HepG2 (cell line): ENCODE measurements around the gene SEPTIN2. TPM values are rescaled to one million over a fixed set of nuclear protein-coding genes. Genes with fewer than 3 reads are reported as not detected.

Source experiments
- ATAC-seq: fragments of 200-7000 bp; cut with Tn5 transposase; 3 replicates; pipeline ENCODE4 v1.9.1; 2020; ENCODE audit warnings: mild to moderate bottlenecking, moderate library complexity
- BruUV-seq: library from RNA; stranded (reverse); fragments of 400-500 nt; replicated peaks from 2 replicates; lab custom pipeline; 2021; lab: Mats Ljungman, UMichigan
- CTCF ChIA-PET: fragments of 300-600 bp; formaldehyde crosslinking; extraction: SDS; loops from one replicate; lab custom pipeline; 2021; ENCODE audit warnings: low total read pairs, inconsistent platforms, low intra/inter-chr PET ratio; lab: Yijun Ruan, JAX
- POLR2A ChIA-PET: fragments of 350-600 bp; sonication (Branson Sonifier 250); formaldehyde crosslinking; loops from one replicate; lab custom pipeline; 2020; ENCODE audit warnings: antibody characterized with exemption, inconsistent platforms; lab: Yijun Ruan, JAX
- DNase-seq: peaks from one replicate; pipeline ENCODE4 v3.0.0-alpha.2; 2015; ENCODE audit warnings: low spot score
- FAIRE-seq: peaks from 3 replicates; lab custom pipeline; 2011; peaks lifted over from hg19 to GRCh38; lab: Jason Lieb, UNC
- H2AFZ ChIP-seq: one replicate; pipeline ENCODE4 v1.6.1; 2011; ENCODE audit warnings: low read length, inconsistent platforms
- H3K27ac ChIP-seq: fragments of 300-600 bp; 3 replicates; pipeline ENCODE4 v1.8.0; 2011; ENCODE audit warnings: mixed run types, mild to moderate bottlenecking, mixed read lengths, low read length, inconsistent platforms; ENCODE audit not compliant: insufficient read depth; ENCODE audit errors: extremely low read length
- H3K27me3 ChIP-seq, 2 experiments: fragments of 200-600 bp in 1 of 2; 2 replicates in 1 of 2; 3 replicates in 1 of 2; pipeline versions ENCODE4 v1.6.0 to v1.8.0; 2011; ENCODE audit warnings: low read length in 2 of 2, mild to moderate bottlenecking in 2 of 2, moderate library complexity in 2 of 2, inconsistent platforms in 1 of 2; ENCODE audit not compliant: insufficient read depth in 2 of 2, control insufficient read depth in 1 of 2
- H3K36me3 ChIP-seq, 2 experiments: fragments of 200-600 bp in 1 of 2; replicated peaks in 1 of 2; 2 replicates in 1 of 2; 3 replicates in 1 of 2; pipeline versions ENCODE4 v1.5.1 to v1.8.0; 2011; ENCODE audit warnings: low read length in 2 of 2, inconsistent platforms in 1 of 2; ENCODE audit not compliant: insufficient read depth in 2 of 2, control insufficient read depth in 1 of 2
- H3K4me1 ChIP-seq: 2 replicates; pipeline ENCODE4 v1.5.1; 2012; ENCODE audit warnings: low read length, inconsistent platforms; ENCODE audit not compliant: insufficient read depth
- H3K4me2 ChIP-seq: 2 replicates; pipeline ENCODE4 v1.6.0; 2011; ENCODE audit warnings: low read depth, low read length, inconsistent platforms
- H3K4me3 ChIP-seq, 3 experiments: fragments of 200-600 bp in 1 of 3; sonication (generic), shearing (Covaris generic) in 1 of 3; replicated peaks in 1 of 3; 2 replicates each; pipeline ENCODE4 v1.5.1; 2011 to 2016; ENCODE audit warnings: low read length in 3 of 3, inconsistent platforms in 2 of 3, low read depth in 2 of 3, mild to moderate bottlenecking in 2 of 3, control low read depth in 1 of 3, mixed read lengths in 1 of 3; ENCODE audit not compliant: insufficient read depth in 1 of 3
- H3K79me2 ChIP-seq: one replicate; pipeline ENCODE4 v1.6.1; 2011; ENCODE audit warnings: low read length, inconsistent platforms; ENCODE audit not compliant: insufficient read depth
- H3K9ac ChIP-seq: 2 replicates; pipeline ENCODE4 v1.6.0; 2011; ENCODE audit warnings: mild to moderate bottlenecking, low read depth, low read length, inconsistent platforms; ENCODE audit not compliant: insufficient read depth
- H3K9me3 ChIP-seq: 2 replicates; pipeline ENCODE4 v1.5.1; 2012; ENCODE audit warnings: mild to moderate bottlenecking, low read length
- H4K20me1 ChIP-seq: 2 replicates; pipeline ENCODE4 v1.6.0; 2011; ENCODE audit warnings: inconsistent platforms, mild to moderate bottlenecking, low read length, moderate library complexity; ENCODE audit not compliant: insufficient read depth
- AGO2 ChIP-seq: fragments of 200-400 bp; formaldehyde crosslinking; optimal IDR thresholded peaks from 2 replicates; pipeline ENCODE3; 2017; ENCODE audit warnings: mild to moderate bottlenecking, low read depth, low read length, moderate library complexity
- ATF7 ChIP-seq, 2 experiments: fragments of 450-650 bp in 1 of 2; sonication (generic) in 1 of 2; formaldehyde crosslinking in 1 of 2; IDR thresholded peaks; 2 replicates each; pipeline versions ENCODE4 v1.4.0 to v1.6.1; 2016 to 2020; ENCODE audit warnings: antibody characterized with exemption in 1 of 2, mild to moderate bottlenecking in 1 of 2, missing genetic modification reagents in 1 of 2
- KDM5A ChIP-seq: fragments of 200-600 bp; sonication (generic); IDR thresholded peaks from 2 replicates; pipeline ENCODE4 v1.7.0; 2018; ENCODE audit warnings: antibody characterized with exemption, mild to moderate bottlenecking, low read length, borderline replicate concordance
- MLLT10 ChIP-seq: sonication (generic); formaldehyde crosslinking; IDR thresholded peaks from 2 replicates; pipeline ENCODE4 v1.4.0; 2020; ENCODE audit warnings: missing genetic modification reagents
- NKX3-1 ChIP-seq: sonication (generic); formaldehyde crosslinking; IDR thresholded peaks from 2 replicates; pipeline ENCODE4 v1.5.0; 2020; ENCODE audit warnings: missing genetic modification reagents
- RBM22 ChIP-seq: fragments of 200-400 bp; formaldehyde crosslinking; optimal IDR thresholded peaks from 2 replicates; pipeline ENCODE3; 2017; ENCODE audit warnings: mild to moderate bottlenecking, low read length, moderate library complexity
- STAT5B ChIP-seq: sonication (generic); formaldehyde crosslinking; IDR thresholded peaks from 2 replicates; pipeline ENCODE4 v1.4.0; 2020; ENCODE audit warnings: missing genetic modification reagents
- ZNF138 ChIP-seq: sonication (generic); formaldehyde crosslinking; IDR thresholded peaks from 2 replicates; pipeline ENCODE4 v1.5.0; 2020; ENCODE audit warnings: mild to moderate bottlenecking, low read depth, missing genetic modification reagents
- ZNF337 ChIP-seq: sonication (generic); formaldehyde crosslinking; IDR thresholded peaks from 2 replicates; pipeline ENCODE4 v1.5.1; 2020; ENCODE audit warnings: missing genetic modification reagents, low read depth, mild to moderate bottlenecking, borderline replicate concordance
- WGBS: methylation state at CpG from one replicate; pipeline ENCODE4 v1.1.6; 2017; ENCODE audit warnings: low lambda C conversion rate; 5-methylcytosine and 5-hydroxymethylcytosine counted together
- in situ Hi-C: cut with HindIII; loops from 2 replicates; pipeline ENCODE4 v1.10.0; 2017; ENCODE audit warnings: low pct_unique_long_range_greater_than_20kb; ENCODE audit not compliant: extremely low pct_ligation_motif_present
- intact Hi-C: fragments of 100-400 bp; cut with micrococcal nuclease; formaldehyde crosslinking; loops from one replicate; pipeline ENCODE4 v1.10.0; 2022; ENCODE audit not compliant: unreplicated experiment
- polyA plus RNA-seq, 8 experiments: library from polyadenylated mRNA; depleted of rRNA in 3 of 8; stranded (reverse) in 7 of 8; unstranded in 1 of 8; fragments of >200 nt; fragmentation: Illumina TruSeq in 4 of 8; extraction: Trizol in 4 of 8; gene quantifications; 2 replicates each; pipeline versions ENCODE4 v1.2.1 to v1.2.3, GENCODE V29; 2011 to 2016; ENCODE audit warnings: low read depth in 4 of 8, missing spikeins in 1 of 8, mixed read lengths in 1 of 8; ENCODE audit not compliant: insufficient read depth in 1 of 8
- total RNA-seq, 5 experiments: library from RNA; depleted of rRNA; stranded (reverse); fragments of >200 nt; fragmentation: Illumina TruSeq; extraction: Trizol; gene quantifications; 2 replicates each; pipeline ENCODE4 v1.2.3, GENCODE V29; 2016; ENCODE audit warnings: low read depth in 1 of 5
- TF ChIP-seq, protein P1 (sequence below): sonication (generic); formaldehyde crosslinking; IDR thresholded peaks from 2 replicates; pipeline ENCODE4 v1.8.0; 2023; ENCODE audit warnings: mild to moderate bottlenecking, missing genetic modification reagents
- TF ChIP-seq, protein P2 (sequence below): sonication (generic); formaldehyde crosslinking; IDR thresholded peaks from 2 replicates; pipeline ENCODE4 v1.4.0; 2020; ENCODE audit warnings: mild to moderate bottlenecking, missing genetic modification reagents
- TF ChIP-seq, protein P3 (sequence below), 2 experiments: fragments of 450-650 bp in 1 of 2; sonication (generic) in 1 of 2; formaldehyde crosslinking; IDR thresholded peaks; 2 replicates each; pipeline versions ENCODE4 v1.5.0 to v1.8.0; 2020 to 2022; ENCODE audit warnings: mild to moderate bottlenecking in 1 of 2, missing genetic modification reagents in 1 of 2

The SEPTIN2 gene
- total and polyA plus RNA-seq, 2 of the 13 experiments (the other 11 are each of a cell fraction or from before 2014, with no cell fraction given), result 493 to 733 TPM

DNA sequence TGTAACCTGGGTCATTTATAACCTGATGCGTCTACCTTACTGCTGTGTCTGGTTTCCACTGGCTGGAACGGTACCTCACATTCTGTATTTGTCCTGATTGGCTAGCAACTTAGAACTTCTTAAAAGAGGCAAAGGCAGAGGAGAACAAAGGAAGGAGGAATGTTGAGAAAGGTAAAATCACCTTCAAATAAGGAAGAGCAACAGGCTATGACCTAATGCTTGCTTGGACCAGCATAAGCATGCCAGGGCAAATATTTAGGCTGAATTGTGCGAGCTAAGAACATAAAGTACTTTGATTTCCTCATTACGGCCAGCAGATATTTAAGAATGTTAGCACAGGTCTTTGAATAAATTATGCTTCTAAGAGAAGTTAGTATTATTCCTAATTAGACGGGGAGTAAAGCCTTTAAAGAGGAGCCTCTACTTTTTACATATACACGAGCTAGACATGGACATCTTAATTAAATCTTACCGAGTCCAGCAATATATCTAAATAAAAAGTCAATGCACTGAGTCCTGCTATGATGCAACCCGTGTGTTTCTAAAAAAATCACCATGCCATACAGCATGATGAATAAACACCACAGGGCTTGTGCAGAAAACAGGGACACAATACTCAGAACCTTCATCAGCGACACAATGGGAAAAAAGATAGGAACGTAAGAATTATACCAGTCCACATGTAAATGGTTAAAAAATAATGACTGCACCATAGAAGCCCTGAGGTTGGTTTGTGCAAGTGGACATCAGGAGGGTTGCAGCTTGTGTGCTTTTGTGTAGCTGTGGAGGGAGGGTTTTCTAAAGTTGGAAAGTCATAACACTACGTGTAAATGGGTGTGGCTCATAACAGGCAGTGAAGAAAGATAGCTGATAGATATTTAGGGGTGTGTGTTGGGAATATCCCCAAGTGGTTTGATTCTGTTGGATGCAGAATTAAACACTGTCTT lies 14.2 kb downstream of the SEPTIN2 start (continued):
- TF ChIP-seq ZNF337 (CRISPR knock-in tag) (no peak), ZNF138 (0 out of 2 replicates have a peak, but pooled peaks have one; percentile 20), MLLT10 (CRISPR knock-in tag) (no peak), AGO2 (peak; percentile 26), RBM22 (peak; percentile 88), KDM5A (no peak)

DNA sequence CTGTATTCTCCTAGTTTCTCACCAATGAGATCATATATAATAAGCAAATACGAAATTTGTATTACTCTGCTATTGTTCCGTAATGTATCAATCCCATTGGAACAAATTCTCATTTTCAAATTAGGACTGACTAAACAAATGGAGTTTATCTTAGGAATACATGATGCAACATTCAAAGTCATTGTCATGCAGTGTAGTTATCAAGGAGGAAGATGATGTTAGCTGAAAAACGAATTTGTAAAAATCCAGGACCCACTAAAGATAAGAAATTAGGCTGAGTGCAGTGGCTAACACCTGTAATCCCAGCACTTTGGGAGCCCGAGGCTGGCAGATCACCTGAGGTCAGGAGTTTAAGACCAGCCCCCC lies 14.9 kb downstream of the SEPTIN2 start:
- Histone ChIP-seq H3K4me1 (no peaks in the 10 kb centered on the region), H3K36me3 (peaks cover 15 to 94% of the 10 kb centered on the region in 2 experiments), H3K79me2 (peaks cover 88% of the 10 kb centered on the region), H3K4me2 (no peak overlapping the region), H2AFZ (no peak overlapping the region), H3K9ac (no peak overlapping the region), H3K9me3 (no peaks in the 10 kb centered on the region), H3K27ac (no peak overlapping the region), H3K4me3 (no peak overlapping the region), H4K20me1 (peaks cover 16% of the 10 kb centered on the region; the same call in 1 of the 2 replicates), H3K27me3 (no peaks in the 10 kb centered on the region)
- TF ChIP-seq, protein P1, sequence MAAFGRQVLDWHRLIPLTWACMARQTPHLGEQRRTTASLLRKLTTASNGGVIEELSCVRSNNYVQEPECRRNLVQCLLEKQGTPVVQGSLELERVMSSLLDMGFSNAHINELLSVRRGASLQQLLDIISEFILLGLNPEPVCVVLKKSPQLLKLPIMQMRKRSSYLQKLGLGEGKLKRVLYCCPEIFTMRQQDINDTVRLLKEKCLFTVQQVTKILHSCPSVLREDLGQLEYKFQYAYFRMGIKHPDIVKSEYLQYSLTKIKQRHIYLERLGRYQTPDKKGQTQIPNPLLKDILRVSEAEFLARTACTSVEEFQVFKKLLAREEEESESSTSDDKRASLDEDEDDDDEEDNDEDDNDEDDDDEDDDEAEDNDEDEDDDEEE (CRISPR knock-in tag), result no peak
- TF ChIP-seq NKX3-1 (CRISPR knock-in tag), result no peak
- TF ChIP-seq, protein P2, sequence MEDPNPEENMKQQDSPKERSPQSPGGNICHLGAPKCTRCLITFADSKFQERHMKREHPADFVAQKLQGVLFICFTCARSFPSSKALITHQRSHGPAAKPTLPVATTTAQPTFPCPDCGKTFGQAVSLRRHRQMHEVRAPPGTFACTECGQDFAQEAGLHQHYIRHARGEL (CRISPR knock-in tag), result no peak
- TF ChIP-seq, protein P3, sequence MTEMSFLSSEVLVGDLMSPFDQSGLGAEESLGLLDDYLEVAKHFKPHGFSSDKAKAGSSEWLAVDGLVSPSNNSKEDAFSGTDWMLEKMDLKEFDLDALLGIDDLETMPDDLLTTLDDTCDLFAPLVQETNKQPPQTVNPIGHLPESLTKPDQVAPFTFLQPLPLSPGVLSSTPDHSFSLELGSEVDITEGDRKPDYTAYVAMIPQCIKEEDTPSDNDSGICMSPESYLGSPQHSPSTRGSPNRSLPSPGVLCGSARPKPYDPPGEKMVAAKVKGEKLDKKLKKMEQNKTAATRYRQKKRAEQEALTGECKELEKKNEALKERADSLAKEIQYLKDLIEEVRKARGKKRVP (CRISPR knock-in tag; IDR thresholded peaks at IDR 0.05), result peak in 1 of 2 experiments; percentile 38; a peak in 2 of 4 replicates
- TF ChIP-seq STAT5B (CRISPR knock-in tag), result no peak
- TF ChIP-seq ATF7 (IDR thresholded peaks at IDR 0.05), result peak; percentile 56; the same call in 1 of the 2 replicates
- no peak for TF ChIP-seq ATF7 (CRISPR knock-in tag; IDR thresholded peaks at IDR 0.05)
- DNase-seq (no peak), ATAC-seq (no peak), FAIRE-seq (no peak)
- CTCF ChIA-PET, result no interaction called here
- in situ Hi-C loops (no loop called here), intact Hi-C loops (no loop called here)
- WGBS, result 94% methylated on average over 4 of the region's 4 CpGs
- POLR2A ChIA-PET, result interaction anchor here (1.4 kb wide), 1 partner anchor 16 kb away, joined by 3 read pairs; no protein-coding TSS in a partner anchor
- no TSS peak for BruUV-seq
